ENCODE measurements around the gene ZNF587.
"Not testable (repeated sequence)": the region's sequence is repeated elsewhere in the genome, so short reads cannot be mapped to it uniquely, and the experiment has no call there.

The ZNF587 gene

GRCh38 chr19:57888560-57889231 is 39.0 kb downstream of the ZNF587 start, which contains the start of gene ZNF814:
TSS of gene ZNF814 (minus strand) at chr19:57889037. CDS start at chr19:57888802, 235 bp downstream.
- DNase-seq, result peak; percentile 85

- DNase-seq, result not testable (repeated sequence)
Measured at GRCh38 chr19:57890706-57891105, 41.0 kb downstream of the ZNF587 start.

GRCh38 chr19:57900311-57900710 is 50.7 kb downstream of the ZNF587 start:
- DNase-seq, result no peak

- DNase-seq, result no peak
Measured at GRCh38 chr19:57903618-57904184, 54.0 kb downstream of the ZNF587 start.

GRCh38 chr19:57905258-57905657 is 55.6 kb downstream of the ZNF587 start:
- no peak for DNase-seq

- no peak for DNase-seq
Measured at GRCh38 chr19:57907394-57907793, 57.7 kb downstream of the ZNF587 start.

GRCh38 chr19:57914531-57914930 is 64.9 kb downstream of the ZNF587 start:
- no peak for DNase-seq

Data from activated CD4-positive, alpha-beta T cell treated with anti-CD3 and anti-CD28 coated beads, Interleukin-2, Interleukin-6, amounts not matched to agents 100 ng/mL and 50 ng/mL, durations not matched to agents 16 hours and 8 hours (primary cell).